AG09309 (cell line): ENCODE results near the gene DAPK1.

Source experiments
- DNase-seq: peaks from one replicate; pipeline ENCODE4 v3.0.0-alpha.2; 2010; ENCODE audit warnings: low read depth
- H3K4me3 ChIP-seq: 2 replicates; pipeline ENCODE4 v1.5.1; 2011; ENCODE audit warnings: mild to moderate bottlenecking, low read depth, low read length, moderate library complexity; ENCODE audit not compliant: control insufficient read depth
- TF ChIP-seq, protein P1 (sequence below): IDR thresholded peaks from 2 replicates; pipeline ENCODE4 v1.5.1; 2011; ENCODE audit warnings: mild to moderate bottlenecking, low read depth, low read length, inconsistent platforms; ENCODE audit not compliant: insufficient read depth, control insufficient read depth; ENCODE audit errors: missing control alignments

Gene DAPK1

DNA sequence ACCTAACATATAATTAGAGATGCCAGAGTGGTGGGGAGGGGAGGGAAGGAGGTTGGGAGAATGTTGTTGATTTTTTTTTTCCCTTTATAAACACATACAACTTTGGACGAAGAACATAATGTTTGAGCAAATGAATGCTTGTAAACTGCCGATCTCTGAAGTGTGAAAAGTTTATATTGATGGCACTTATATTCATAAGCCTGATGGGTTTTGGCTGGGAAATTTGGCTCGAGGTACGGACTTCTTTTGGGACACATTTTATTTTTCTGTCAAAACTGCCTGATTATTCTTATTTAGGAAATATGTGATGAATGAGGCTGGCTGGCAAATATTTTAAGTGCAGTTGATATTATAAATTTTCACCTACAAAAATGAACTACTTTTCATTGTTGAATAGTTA lies 9.9 kb downstream of the DAPK1 start:
- TF ChIP-seq, protein P1, sequence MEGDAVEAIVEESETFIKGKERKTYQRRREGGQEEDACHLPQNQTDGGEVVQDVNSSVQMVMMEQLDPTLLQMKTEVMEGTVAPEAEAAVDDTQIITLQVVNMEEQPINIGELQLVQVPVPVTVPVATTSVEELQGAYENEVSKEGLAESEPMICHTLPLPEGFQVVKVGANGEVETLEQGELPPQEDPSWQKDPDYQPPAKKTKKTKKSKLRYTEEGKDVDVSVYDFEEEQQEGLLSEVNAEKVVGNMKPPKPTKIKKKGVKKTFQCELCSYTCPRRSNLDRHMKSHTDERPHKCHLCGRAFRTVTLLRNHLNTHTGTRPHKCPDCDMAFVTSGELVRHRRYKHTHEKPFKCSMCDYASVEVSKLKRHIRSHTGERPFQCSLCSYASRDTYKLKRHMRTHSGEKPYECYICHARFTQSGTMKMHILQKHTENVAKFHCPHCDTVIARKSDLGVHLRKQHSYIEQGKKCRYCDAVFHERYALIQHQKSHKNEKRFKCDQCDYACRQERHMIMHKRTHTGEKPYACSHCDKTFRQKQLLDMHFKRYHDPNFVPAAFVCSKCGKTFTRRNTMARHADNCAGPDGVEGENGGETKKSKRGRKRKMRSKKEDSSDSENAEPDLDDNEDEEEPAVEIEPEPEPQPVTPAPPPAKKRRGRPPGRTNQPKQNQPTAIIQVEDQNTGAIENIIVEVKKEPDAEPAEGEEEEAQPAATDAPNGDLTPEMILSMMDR = no peak
- no peak for DNase-seq
- H3K4me3 ChIP-seq = no peak overlapping the region

DNA sequence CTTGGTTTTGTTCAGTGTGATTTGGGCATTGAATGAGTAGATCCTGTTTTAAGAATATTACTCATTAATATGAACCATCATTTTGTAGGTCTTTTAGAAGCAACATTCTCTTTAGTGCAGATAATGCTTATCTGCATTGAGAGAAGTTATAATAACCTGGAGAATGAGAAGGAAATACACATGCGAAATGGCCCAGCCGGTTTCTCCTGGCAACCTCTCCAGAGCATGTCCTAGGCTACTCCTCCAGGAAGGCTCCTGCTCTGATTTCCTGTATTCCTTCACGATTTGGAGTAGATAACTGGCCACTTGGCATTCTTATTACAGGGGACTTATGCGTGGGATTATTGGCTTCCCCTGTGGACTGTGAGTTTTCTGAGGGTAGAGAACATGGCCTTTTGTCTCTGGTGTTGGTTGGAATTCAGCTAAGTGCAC lies 12.6 kb downstream of the DAPK1 start:
- DNase-seq = no peak
- H3K4me3 ChIP-seq = no peak overlapping the region
- TF ChIP-seq, protein P1 = no peak

DNA sequence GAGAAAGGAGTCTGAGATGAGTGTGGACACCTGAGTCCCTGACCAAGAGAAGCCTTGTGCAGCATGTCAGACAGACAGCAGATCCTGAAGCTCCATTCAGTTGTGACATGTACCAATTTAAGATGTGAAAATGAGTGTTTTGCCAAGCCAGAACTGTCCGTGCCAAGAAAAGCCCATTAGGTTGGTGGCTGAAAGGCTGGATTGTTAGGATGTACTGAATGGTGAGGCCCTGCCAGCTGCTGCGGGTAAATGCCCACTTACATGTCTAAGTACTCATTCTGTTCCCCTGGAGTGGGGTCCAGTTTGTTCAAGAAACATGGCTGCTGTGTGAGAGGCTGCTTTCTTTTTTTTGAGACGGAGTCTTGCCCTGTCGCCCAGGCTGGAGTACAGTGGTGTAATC lies 14.6 kb downstream of the DAPK1 start:
- DNase-seq = no peak
- no peak overlapping the region for H3K4me3 ChIP-seq
- TF ChIP-seq, protein P1 = no peak

DNA sequence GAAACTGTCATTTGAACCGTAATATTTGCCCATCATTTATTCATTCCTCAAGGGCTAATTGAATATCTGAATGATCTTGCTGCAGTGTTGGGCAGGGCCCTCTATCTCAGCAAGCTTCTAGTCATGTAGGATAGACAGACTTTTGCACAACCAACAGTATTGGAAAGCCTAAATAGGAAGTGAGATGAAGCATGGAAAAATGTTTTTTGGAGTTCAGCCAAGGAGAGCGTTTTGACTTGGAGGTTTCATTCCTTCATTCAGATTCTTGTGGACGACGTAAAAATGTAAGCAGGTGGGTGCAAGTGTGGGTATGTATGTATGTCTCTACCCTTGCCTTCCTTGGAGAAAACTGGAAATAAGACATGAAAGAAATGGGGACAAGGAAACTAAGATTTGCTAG lies 15.5 kb downstream of the DAPK1 start:
- DNase-seq = no peak
- TF ChIP-seq, protein P1 = no peak
- H3K4me3 ChIP-seq = no peak overlapping the region

DNA sequence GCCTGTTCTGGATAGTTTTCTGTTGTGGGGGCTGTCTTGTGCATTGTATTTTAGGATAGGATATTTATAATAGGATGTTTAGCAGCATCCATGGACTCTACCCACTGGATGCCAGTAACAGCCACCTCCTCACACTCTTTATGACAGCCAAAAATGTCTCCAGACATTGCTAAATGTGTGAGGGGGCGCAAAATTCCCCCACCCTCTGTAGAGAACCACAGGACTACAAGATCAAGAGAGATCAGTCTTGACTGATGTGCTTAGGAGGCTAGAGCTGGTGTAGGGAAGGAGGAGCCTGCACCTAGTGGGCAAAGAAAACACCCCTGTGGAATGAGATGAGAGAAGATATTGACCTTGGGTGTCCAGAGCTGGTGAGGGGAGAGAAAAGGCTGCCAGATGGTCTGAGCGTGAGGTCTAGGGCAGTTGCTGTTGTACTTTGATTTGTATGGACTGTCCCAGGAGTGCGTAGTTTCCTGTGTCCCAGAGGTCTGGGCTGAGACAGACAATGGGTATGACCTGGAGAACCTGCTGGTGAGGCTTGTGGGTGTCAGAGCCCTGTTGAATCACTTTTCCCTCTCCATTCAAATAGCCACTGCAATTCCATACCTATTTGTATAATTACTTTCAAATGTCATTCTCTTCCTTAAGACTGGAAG lies 16.3 kb downstream of the DAPK1 start:
- DNase-seq = no peak
- TF ChIP-seq, protein P1 = no peak
- H3K4me3 ChIP-seq = no peak overlapping the region

DNA sequence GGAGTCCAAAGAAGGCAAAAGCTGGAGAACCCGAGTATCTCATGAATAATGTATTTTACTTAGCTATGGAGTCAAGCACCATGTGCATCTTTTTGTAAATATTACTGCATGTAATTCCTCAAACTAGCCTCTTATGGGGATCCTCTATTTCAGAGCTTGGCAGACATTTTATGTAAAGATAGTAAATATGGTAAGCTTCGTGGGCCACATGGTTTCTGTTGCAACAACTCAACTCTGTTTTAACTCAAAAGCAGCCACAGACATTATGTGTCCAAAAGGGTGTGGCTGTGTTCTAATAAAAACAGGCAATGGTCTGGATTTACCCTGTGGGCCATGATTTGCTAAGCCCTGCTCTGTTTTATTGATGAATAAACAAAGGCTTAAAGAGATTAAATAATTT lies 17.3 kb downstream of the DAPK1 start:
- H3K4me3 ChIP-seq = no peak overlapping the region
- TF ChIP-seq, protein P1 = no peak
- no peak for DNase-seq
